ENCODE measurements around the gene RASL10A.
A peak's percentile ranks its signal among the peaks of the same experiment; 100 is the strongest.

RASL10A gene

DNA sequence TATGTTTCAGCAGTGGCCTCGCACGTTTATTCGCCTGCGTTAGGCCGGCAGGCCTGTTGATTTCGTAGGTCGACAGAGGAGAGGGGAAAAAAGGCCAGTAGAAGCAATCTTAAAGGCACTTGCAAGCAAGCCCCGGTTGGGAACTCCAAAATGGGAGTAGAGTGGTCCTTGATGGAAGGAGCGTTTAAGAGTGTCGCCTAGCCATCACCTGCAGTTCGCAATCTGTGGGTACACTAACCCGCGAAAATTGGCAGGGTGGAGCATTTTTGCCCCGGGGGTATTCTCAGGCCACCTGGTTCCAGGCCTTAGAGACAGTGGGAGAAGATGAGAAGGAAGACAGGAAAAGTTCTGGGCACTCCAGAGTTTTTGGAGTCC, 46.3 kb downstream of the RASL10A start:
- Histone ChIP-seq H3K9ac (ENCODE audit: low read depth, low read length, poor library complexity, severe bottlenecking) (peak overlapping the region; percentile 99), H3K9me3 (ENCODE audit: insufficient read depth, low read depth, low read length) (no peaks in the 10 kb centered on the region), H2AFZ (ENCODE audit: low read length) (no peak overlapping the region), H3K9me2 (replicated peaks; ENCODE audit: low read depth, low read length) (no peaks in the 10 kb centered on the region), H3K4me2 (ENCODE audit: low read depth, low read length, poor library complexity, severe bottlenecking) (peak overlapping the region; percentile 100), H3K4me1 (ENCODE audit: insufficient read depth, low read length, poor library complexity, severe bottlenecking) (peaks cover 63% of the 10 kb centered on the region), H3K27me3 (ENCODE audit: insufficient read depth, low read length, poor library complexity, severe bottlenecking) (peaks cover 6% of the 10 kb centered on the region), H3K79me2 (ENCODE audit: insufficient read depth, low read length) (peaks cover 91% of the 10 kb centered on the region), H3K36me3 (ENCODE audit: insufficient read depth, low read length) (peaks cover 31% of the 10 kb centered on the region), H4K20me1 (ENCODE audit: insufficient read depth, low read length, poor library complexity, severe bottlenecking) (peaks cover 64% of the 10 kb centered on the region), H3F3A (ENCODE audit: low read depth) (no peaks in the 10 kb centered on the region), H3K4me3 (ENCODE audit: low read length, poor library complexity, severe bottlenecking) (peak overlapping the region; percentile 94)
- no peak for TF ChIP-seq CTCF (conservative IDR thresholded peaks at IDR 0.05; ENCODE audit: low read length)
- TF ChIP-seq EZH2phosphoT487 (IDR thresholded peaks at IDR 0.05; ENCODE audit: borderline replicate concordance) = no peak

DNA sequence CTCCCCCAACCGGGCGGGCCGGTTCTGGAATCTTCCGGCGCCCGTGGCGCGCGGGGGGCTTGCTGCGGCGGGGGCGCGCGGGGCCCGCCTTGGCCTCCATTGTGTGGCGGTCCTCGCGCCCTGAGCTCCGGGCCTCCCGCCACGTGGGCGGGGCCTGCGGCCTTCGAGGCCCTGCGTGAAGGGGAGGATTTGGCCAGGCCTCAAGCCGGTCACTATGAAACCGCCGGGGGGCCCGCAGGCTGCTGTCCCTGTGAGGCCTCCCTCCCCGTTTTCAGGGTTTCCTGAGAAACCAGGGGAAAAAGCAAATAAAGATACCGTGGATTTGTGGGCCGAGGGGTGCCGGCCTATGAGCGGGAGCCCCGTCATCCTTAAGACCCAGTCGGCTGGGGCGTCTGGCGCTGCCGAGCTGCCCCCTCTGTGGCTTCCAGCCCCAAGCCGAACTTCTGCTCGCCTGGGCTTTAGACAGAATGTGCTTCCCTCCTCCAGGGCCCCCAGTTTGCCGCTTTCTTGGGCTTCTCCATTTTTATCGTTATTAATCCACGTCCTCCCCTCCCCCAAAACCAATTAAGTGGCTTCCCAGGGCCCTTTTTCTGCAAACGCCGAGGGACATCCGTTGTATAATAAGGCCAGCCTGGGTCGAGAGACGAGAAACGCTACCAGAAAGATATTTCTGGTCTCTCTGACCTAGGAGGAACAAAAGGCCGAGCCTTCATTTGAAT, 46.8 kb downstream of the RASL10A start:
- Histone ChIP-seq H4K20me1 (ENCODE audit: insufficient read depth, low read length, poor library complexity, severe bottlenecking) (peaks cover 58% of the 10 kb centered on the region), H3K4me3 (ENCODE audit: low read length, poor library complexity, severe bottlenecking) (peak overlapping the region; percentile 94)
- TF ChIP-seq CTCF (conservative IDR thresholded peaks at IDR 0.05; ENCODE audit: low read length) (no peak), EZH2phosphoT487 (IDR thresholded peaks at IDR 0.05; ENCODE audit: borderline replicate concordance) (no peak)

GRCh38 chr22:29267858-29268510, 47.5 kb downstream of the RASL10A start, which contains the start of the genes EWSR1 and RHBDD3:
Gene EWSR1 (plus strand): TSS chr22:29268268. CDS start chr22:29268337, 69 bp downstream.
Gene RHBDD3 (minus strand): TSS chr22:29267981. CDS start chr22:29265626, 2,355 bp downstream.
- TF ChIP-seq EZH2phosphoT487 (IDR thresholded peaks at IDR 0.05; ENCODE audit: borderline replicate concordance) = no peak
- no peak for TF ChIP-seq CTCF (conservative IDR thresholded peaks at IDR 0.05; ENCODE audit: low read length)
- Histone ChIP-seq H3K9ac (ENCODE audit: low read depth, low read length, poor library complexity, severe bottlenecking) (peak within 1 kb of the TSS; percentile 99), H3K27me3 (ENCODE audit: insufficient read depth, low read length, poor library complexity, severe bottlenecking) (peaks cover 6% of the 10 kb centered on the region), H4K20me1 (ENCODE audit: insufficient read depth, low read length, poor library complexity, severe bottlenecking) (peaks cover 52% of the 10 kb centered on the region), H3F3A (ENCODE audit: low read depth) (no peaks in the 10 kb centered on the region), H3K9me2 (replicated peaks; ENCODE audit: low read depth, low read length) (no peaks in the 10 kb centered on the region), H3K79me2 (ENCODE audit: insufficient read depth, low read length) (peaks cover 78% of the 10 kb centered on the region), H3K4me3 (ENCODE audit: low read length, poor library complexity, severe bottlenecking) (peak within 1 kb of the TSS; percentile 94), H3K4me2 (ENCODE audit: low read depth, low read length, poor library complexity, severe bottlenecking) (peak within 1 kb of the TSS; percentile 100), H3K4me1 (ENCODE audit: insufficient read depth, low read length, poor library complexity, severe bottlenecking) (peaks cover 51% of the 10 kb centered on the region), H3K9me3 (ENCODE audit: insufficient read depth, low read depth, low read length) (no peaks in the 10 kb centered on the region), H3K36me3 (ENCODE audit: insufficient read depth, low read length) (peaks cover 20% of the 10 kb centered on the region), H2AFZ (ENCODE audit: low read length) (peak within 1 kb of the TSS; percentile 94)

More for the DNA sequence above, 46.8 kb downstream of the RASL10A start:
- peak overlapping the region; percentile 99 for H3K9ac ChIP-seq (ENCODE audit: low read depth, low read length, poor library complexity, severe bottlenecking)
- peaks cover 85% of the 10 kb centered on the region for H3K79me2 ChIP-seq (ENCODE audit: insufficient read depth, low read length)
- H2AFZ ChIP-seq (ENCODE audit: low read length) = peak overlapping the region; percentile 94; the same call in 1 of the 2 replicates
- peaks cover 27% of the 10 kb centered on the region for H3K36me3 ChIP-seq (ENCODE audit: insufficient read depth, low read length)
- H3K9me2 ChIP-seq (replicated peaks; ENCODE audit: low read depth, low read length) = no peaks in the 10 kb centered on the region
- no peaks in the 10 kb centered on the region for H3K9me3 ChIP-seq (ENCODE audit: insufficient read depth, low read depth, low read length)
- no peaks in the 10 kb centered on the region for H3F3A ChIP-seq (ENCODE audit: low read depth)
- H3K27me3 ChIP-seq (ENCODE audit: insufficient read depth, low read length, poor library complexity, severe bottlenecking) = peaks cover 6% of the 10 kb centered on the region
- H3K4me2 ChIP-seq (ENCODE audit: low read depth, low read length, poor library complexity, severe bottlenecking) = peak overlapping the region; percentile 100
- H3K4me1 ChIP-seq (ENCODE audit: insufficient read depth, low read length, poor library complexity, severe bottlenecking) = peaks cover 58% of the 10 kb centered on the region
